Measurements from ENCODE around the gene SYAP1. TPM values are rescaled to one million over a fixed set of nuclear protein-coding genes. Genes with fewer than 3 reads are reported as not detected.

SYAP1 gene
- total RNA-seq, 4 donors from 2014 or later: 14.9 to 31.2 (median 19.3) TPM

DNA sequence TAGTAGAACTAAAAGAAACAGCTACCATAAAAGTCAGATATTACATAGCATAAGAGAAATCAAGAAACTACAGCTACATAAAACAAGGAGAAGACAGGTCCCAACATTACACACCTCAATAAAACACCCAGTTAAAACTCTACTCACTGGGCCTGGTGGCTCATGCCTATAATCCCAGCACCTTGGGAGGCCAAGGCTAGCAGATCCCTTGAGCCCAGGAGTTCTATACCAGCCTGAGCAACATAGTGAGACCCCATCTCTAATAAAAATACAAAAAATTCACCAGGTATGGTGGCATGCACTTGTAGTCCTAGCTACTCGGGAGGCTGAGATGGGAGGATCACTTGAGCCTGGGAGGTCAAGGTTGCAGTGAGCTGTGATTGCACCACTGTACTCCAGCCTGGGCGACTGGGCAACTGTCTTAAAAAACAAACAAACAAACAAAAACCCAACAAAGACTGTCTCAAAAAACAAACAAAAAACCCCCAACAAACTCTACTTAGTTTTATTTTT, 51.6 kb downstream of the SYAP1 start:
- TF ChIP-seq POLR2A (IDR thresholded peaks at IDR 0.05) (no peak), CTCF (IDR thresholded peaks at IDR 0.05) (no peak)
- H3K9me3 ChIP-seq: no peaks in the 10 kb centered on the region
- H3K27ac ChIP-seq: no peak overlapping the region
- no peak overlapping the region for H3K4me3 ChIP-seq
- intact Hi-C loops (cut with DNase I; ENCODE audit: low total_unique reads): no loop called here
- H3K36me3 ChIP-seq: no peaks in the 10 kb centered on the region
- no peaks in the 10 kb centered on the region for H3K4me1 ChIP-seq
- no peak for DNase-seq
- no peaks in the 10 kb centered on the region for H3K27me3 ChIP-seq

DNA sequence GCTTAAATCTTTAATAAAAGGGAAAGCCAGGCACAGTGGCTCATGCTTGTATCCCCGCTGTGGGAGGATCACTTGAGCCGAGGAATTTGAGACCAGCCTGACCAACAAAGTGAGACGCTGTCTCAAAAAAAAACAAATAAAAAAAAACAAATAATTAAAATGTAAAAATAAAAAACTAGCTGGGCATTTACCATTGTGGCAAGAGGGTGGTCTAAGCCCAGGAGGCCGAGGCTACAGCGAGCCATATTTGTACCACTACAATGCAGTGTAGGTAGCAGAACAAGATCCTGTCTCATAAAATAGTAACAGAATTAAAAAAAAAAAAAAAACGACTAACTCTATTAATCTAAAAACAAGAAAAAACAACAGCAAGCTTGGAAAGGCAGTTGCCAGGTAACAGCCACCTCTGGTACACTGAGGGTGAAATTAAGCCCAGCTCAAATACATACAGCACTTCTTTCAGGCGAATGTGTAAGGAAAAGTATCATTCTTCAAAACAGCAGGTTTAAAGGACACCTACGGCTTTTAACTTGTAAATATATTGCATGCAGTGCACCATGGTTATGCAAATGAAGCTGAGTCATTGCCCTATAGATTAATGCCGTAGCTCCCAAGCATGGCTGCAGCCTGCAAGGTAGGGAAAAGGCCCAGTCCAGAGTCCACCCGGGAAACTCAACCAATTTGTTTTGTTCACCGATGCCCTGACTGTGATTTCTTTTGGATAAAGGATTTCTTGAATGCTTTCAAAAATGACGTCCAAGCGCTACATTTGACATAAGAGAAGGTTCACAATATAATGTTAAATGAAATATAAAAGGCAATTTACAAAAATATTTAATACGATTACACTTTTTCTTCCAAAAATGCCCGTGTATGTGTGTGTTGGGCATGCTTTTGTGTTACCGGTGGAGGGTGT, 52.3 kb downstream of the SYAP1 start:
- TF ChIP-seq CTCF (IDR thresholded peaks at IDR 0.05): no peak
- TF ChIP-seq POLR2A (IDR thresholded peaks at IDR 0.05): no peak
- intact Hi-C loops (cut with DNase I; ENCODE audit: low total_unique reads): no loop called here
- Histone ChIP-seq H3K27me3 (no peaks in the 10 kb centered on the region), H3K27ac (no peak overlapping the region), H3K4me3 (no peak overlapping the region), H3K9me3 (no peaks in the 10 kb centered on the region), H3K36me3 (no peaks in the 10 kb centered on the region), H3K4me1 (no peaks in the 10 kb centered on the region)
- no peak for DNase-seq

DNA sequence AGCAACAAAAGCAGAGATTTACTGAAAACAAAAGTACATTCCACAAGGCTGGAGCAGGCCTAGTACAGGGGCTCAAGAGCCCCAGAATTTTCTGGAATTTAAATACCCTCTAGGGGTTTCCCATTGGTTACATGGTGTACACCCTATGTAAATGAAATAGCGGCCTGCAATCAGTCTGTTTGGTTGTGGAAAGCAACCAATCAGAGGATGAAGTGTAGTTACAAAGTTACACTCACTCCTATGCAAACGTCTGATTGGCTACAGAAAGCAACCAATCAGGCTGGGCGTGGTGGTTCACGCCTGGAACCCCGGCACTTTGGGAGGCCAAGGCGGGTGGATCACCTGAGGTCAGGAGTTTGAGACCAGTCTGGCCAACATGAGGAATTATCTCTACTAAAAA, 53.0 kb downstream of the SYAP1 start:
- H3K4me1 ChIP-seq: no peaks in the 10 kb centered on the region
- no peak for DNase-seq
- no peaks in the 10 kb centered on the region for H3K9me3 ChIP-seq
- TF ChIP-seq CTCF (IDR thresholded peaks at IDR 0.05) (no peak), POLR2A (IDR thresholded peaks at IDR 0.05) (no peak)
- no peak overlapping the region for H3K4me3 ChIP-seq
- H3K36me3 ChIP-seq: no peaks in the 10 kb centered on the region
- no peak overlapping the region for H3K27ac ChIP-seq
- intact Hi-C loops (cut with DNase I; ENCODE audit: low total_unique reads): no loop called here
- H3K27me3 ChIP-seq: no peaks in the 10 kb centered on the region

DNA sequence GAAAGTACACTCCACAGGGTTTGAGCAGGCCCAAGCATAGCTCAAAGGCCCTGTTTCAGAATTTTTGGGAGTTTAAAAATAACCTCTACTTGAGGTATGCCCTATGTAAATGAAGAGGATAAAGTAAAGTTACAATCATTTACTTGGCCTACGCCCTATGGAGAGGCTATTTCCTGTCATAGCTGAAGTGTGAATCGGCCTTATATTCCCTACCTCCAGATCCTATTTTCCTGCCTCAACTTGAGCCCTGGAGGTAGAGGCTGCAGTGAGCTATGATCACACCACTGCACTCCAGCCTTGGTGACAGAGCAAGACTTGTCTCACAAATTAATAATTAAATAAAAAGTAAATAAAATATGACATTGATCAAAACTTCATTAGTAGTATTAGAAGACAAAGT, 55.3 kb downstream of the SYAP1 start:
- TF ChIP-seq POLR2A (IDR thresholded peaks at IDR 0.05): no peak
- no peak for TF ChIP-seq CTCF (IDR thresholded peaks at IDR 0.05)
- no peaks in the 10 kb centered on the region for H3K36me3 ChIP-seq
- H3K27ac ChIP-seq: no peak overlapping the region
- intact Hi-C loops (cut with DNase I; ENCODE audit: low total_unique reads): no loop called here
- DNase-seq: no peak
- no peaks in the 10 kb centered on the region for H3K27me3 ChIP-seq
- no peaks in the 10 kb centered on the region for H3K4me1 ChIP-seq
- no peak overlapping the region for H3K4me3 ChIP-seq
- H3K9me3 ChIP-seq: no peaks in the 10 kb centered on the region

DNA sequence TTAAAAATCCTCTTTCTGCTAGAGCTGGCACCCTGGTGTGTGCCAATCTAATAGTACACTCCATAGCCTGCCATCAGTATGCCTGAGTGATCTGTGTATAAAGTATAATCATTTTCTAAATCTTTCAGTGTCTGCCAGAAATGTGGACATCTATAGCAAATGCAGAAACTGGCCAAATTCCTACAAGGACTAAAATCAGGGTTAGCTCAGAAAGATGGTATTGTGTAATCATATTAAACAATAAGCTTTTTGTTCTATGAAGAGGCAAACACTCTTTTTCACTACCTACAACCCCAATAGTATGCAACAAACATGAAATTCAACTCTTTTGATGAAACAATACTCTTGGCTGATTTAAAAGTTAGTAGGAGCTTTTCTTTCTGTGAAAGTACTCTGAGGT, 59.1 kb downstream of the SYAP1 start:
- no peaks in the 10 kb centered on the region for H3K4me1 ChIP-seq
- intact Hi-C loops (cut with DNase I; ENCODE audit: low total_unique reads): no loop called here
- no peaks in the 10 kb centered on the region for H3K9me3 ChIP-seq
- H3K27me3 ChIP-seq: no peaks in the 10 kb centered on the region
- TF ChIP-seq CTCF (IDR thresholded peaks at IDR 0.05) (no peak), POLR2A (IDR thresholded peaks at IDR 0.05) (no peak)
- no peak overlapping the region for H3K4me3 ChIP-seq
- no peak for DNase-seq
- no peak overlapping the region for H3K27ac ChIP-seq
- no peaks in the 10 kb centered on the region for H3K36me3 ChIP-seq

Measured in uterus (tissue), 4 donors.